HEK293 (cell line): ENCODE results near the gene ABHD14A.

ENCODE experiments used
- HOXA7 ChIP-seq: sonication (generic); formaldehyde crosslinking; IDR thresholded peaks from 2 replicates; pipeline ENCODE4 v1.8.1; 2022; ENCODE audit warnings: missing genetic modification reagents, borderline replicate concordance
- INSM2 ChIP-seq: fragments of 450-650 bp; formaldehyde crosslinking; IDR thresholded peaks from 2 replicates; pipeline ENCODE4 v1.5.1; 2016; ENCODE audit warnings: missing biosample characterization, missing genetic modification characterization
- MZF1 ChIP-seq: fragments of 450-650 bp; formaldehyde crosslinking; IDR thresholded peaks from 2 replicates; pipeline ENCODE4 v1.5.1; 2017; ENCODE audit warnings: missing biosample characterization, missing genetic modification characterization, borderline replicate concordance
- PRDM6 ChIP-seq: fragments of 450-650 bp; formaldehyde crosslinking; IDR thresholded peaks from 2 replicates; pipeline ENCODE4 v1.5.1; 2017; ENCODE audit warnings: missing biosample characterization, missing genetic modification characterization
- REPIN1 ChIP-seq: fragments of 450-650 bp; formaldehyde crosslinking; IDR thresholded peaks from 2 replicates; pipeline ENCODE4 v1.5.1; 2017; ENCODE audit warnings: missing biosample characterization, missing genetic modification characterization, low read depth
- SP7 ChIP-seq: fragments of 450-650 bp; formaldehyde crosslinking; IDR thresholded peaks from 2 replicates; pipeline ENCODE4 v1.5.1; 2016; ENCODE audit warnings: missing biosample characterization, missing genetic modification characterization
- ZBTB1 ChIP-seq: fragments of 450-650 bp; formaldehyde crosslinking; IDR thresholded peaks from 2 replicates; pipeline ENCODE4 v1.5.1; 2016; ENCODE audit warnings: missing biosample characterization, missing genetic modification characterization
- ZFP3 ChIP-seq: fragments of 450-650 bp; formaldehyde crosslinking; IDR thresholded peaks from 2 replicates; pipeline ENCODE4 v1.5.1; 2016; ENCODE audit warnings: low read depth, missing biosample characterization, missing genetic modification characterization
- ZNF132 ChIP-seq: fragments of 450-650 bp; formaldehyde crosslinking; IDR thresholded peaks from 2 replicates; pipeline ENCODE4 v1.5.1; 2017; ENCODE audit warnings: missing biosample characterization, missing genetic modification characterization, borderline replicate concordance
- ZNF202 ChIP-seq: fragments of 450-650 bp; formaldehyde crosslinking; IDR thresholded peaks from 2 replicates; pipeline ENCODE4 v1.5.1; 2016; ENCODE audit warnings: missing biosample characterization, missing genetic modification characterization, borderline replicate concordance
- ZNF239 ChIP-seq: fragments of 450-650 bp; formaldehyde crosslinking; IDR thresholded peaks from 2 replicates; pipeline ENCODE4 v1.5.1; 2016; ENCODE audit warnings: missing biosample characterization, missing genetic modification characterization
- ZNF248 ChIP-seq: fragments of 450-650 bp; formaldehyde crosslinking; IDR thresholded peaks from 2 replicates; pipeline ENCODE4 v1.5.1; 2017; ENCODE audit warnings: missing biosample characterization, missing genetic modification characterization
- ZNF266 ChIP-seq: fragments of 450-650 bp; formaldehyde crosslinking; IDR thresholded peaks from 2 replicates; pipeline ENCODE4 v1.5.1; 2016; ENCODE audit warnings: missing biosample characterization, missing genetic modification characterization, low read depth
- ZNF280C ChIP-seq: fragments of 450-650 bp; formaldehyde crosslinking; IDR thresholded peaks from 2 replicates; pipeline ENCODE4 v1.5.1; 2016; ENCODE audit warnings: missing biosample characterization, missing genetic modification characterization
- ZNF280D ChIP-seq: fragments of 450-650 bp; formaldehyde crosslinking; IDR thresholded peaks from 2 replicates; pipeline ENCODE4 v1.5.1; 2016; ENCODE audit warnings: missing biosample characterization, missing genetic modification characterization
- ZNF350 ChIP-seq: fragments of 450-650 bp; formaldehyde crosslinking; IDR thresholded peaks from 2 replicates; pipeline ENCODE4 v1.5.0; 2017; ENCODE audit warnings: missing biosample characterization, mild to moderate bottlenecking, missing genetic modification characterization
- ZNF37A ChIP-seq: fragments of 450-650 bp; IDR thresholded peaks from 2 replicates; pipeline ENCODE4 v1.5.1; 2018; ENCODE audit warnings: missing biosample characterization, missing genetic modification characterization
- ZNF518A ChIP-seq: fragments of 450-650 bp; formaldehyde crosslinking; conservative IDR thresholded peaks from 2 replicates; pipeline ENCODE4 v1.5.1; 2016; ENCODE audit warnings: low read depth, missing biosample characterization, missing genetic modification characterization
- ZNF529 ChIP-seq: fragments of 450-650 bp; formaldehyde crosslinking; IDR thresholded peaks from 2 replicates; pipeline ENCODE4 v1.5.1; 2017; ENCODE audit warnings: missing genetic modification characterization, missing biosample characterization; ENCODE audit not compliant: insufficient replicate concordance
- ZNF530 ChIP-seq: fragments of 450-650 bp; formaldehyde crosslinking; IDR thresholded peaks from 2 replicates; pipeline ENCODE4 v1.5.1; 2016; ENCODE audit warnings: low read depth, missing biosample characterization, missing genetic modification characterization
- ZNF621 ChIP-seq: fragments of 450-650 bp; formaldehyde crosslinking; IDR thresholded peaks from 2 replicates; pipeline ENCODE4 v1.5.1; 2017; ENCODE audit warnings: missing biosample characterization, missing genetic modification characterization
- ZNF624 ChIP-seq: fragments of 450-650 bp; formaldehyde crosslinking; IDR thresholded peaks from 2 replicates; pipeline ENCODE4 v1.5.1; 2017; ENCODE audit warnings: missing biosample characterization, missing genetic modification characterization
- ZNF654 ChIP-seq: fragments of 450-650 bp; formaldehyde crosslinking; IDR thresholded peaks from 2 replicates; pipeline ENCODE4 v1.5.1; 2016; ENCODE audit warnings: low read depth, missing biosample characterization, missing genetic modification characterization
- ZNF660 ChIP-seq: fragments of 450-650 bp; IDR thresholded peaks from 2 replicates; pipeline ENCODE4 v1.5.1; 2018; ENCODE audit warnings: missing biosample characterization, mild to moderate bottlenecking, missing genetic modification characterization
- ZNF701 ChIP-seq: fragments of 450-650 bp; formaldehyde crosslinking; IDR thresholded peaks from 2 replicates; pipeline ENCODE4 v1.5.1; 2016; ENCODE audit warnings: missing biosample characterization, missing genetic modification characterization
- ZSCAN18 ChIP-seq: fragments of 450-650 bp; formaldehyde crosslinking; IDR thresholded peaks from 2 replicates; pipeline ENCODE4 v1.5.1; 2016; ENCODE audit warnings: missing biosample characterization, missing genetic modification characterization

The ABHD14A gene

GRCh38 chr3:52001443-52001974, 26.6 kb downstream of the ABHD14A start (continued):
- TF ChIP-seq INSM2 (tag by site-specific recombination) (no peak), ZFP3 (tag by site-specific recombination) (no peak), ZSCAN18 (tag by site-specific recombination) (no peak), ZNF248 (tag by site-specific recombination) (no peak), ZNF621 (tag by site-specific recombination) (no peak), SP7 (no peak), MZF1 (tag by site-specific recombination) (no peak), ZNF518A (tag by site-specific recombination) (no peak), PRDM6 (tag by site-specific recombination) (no peak), ZNF529 (tag by site-specific recombination) (no peak), ZNF624 (tag by site-specific recombination) (no peak), ZNF280D (tag by site-specific recombination) (no peak), REPIN1 (tag by site-specific recombination) (no peak), ZNF350 (tag by site-specific recombination) (no peak), ZNF37A (tag by site-specific recombination) (no peak), HOXA7 (CRISPR knock-in tag) (no peak), ZNF530 (no peak), ZNF202 (no peak), ZNF266 (tag by site-specific recombination) (no peak), ZNF280C (tag by site-specific recombination) (no peak), ZNF239 (tag by site-specific recombination) (no peak), ZNF132 (tag by site-specific recombination) (no peak), ZNF654 (peak; percentile 75), ZBTB1 (no peak), ZNF660 (tag by site-specific recombination) (no peak), ZNF701 (tag by site-specific recombination) (no peak)
